NAMALWA (cell line): ENCODE results near the gene RIC3.

ENCODE experiments used
- DNase-seq: peaks from one replicate; pipeline ENCODE4 v3.0.0-alpha.2; 2015; ENCODE audit warnings: low spot score

Gene RIC3

GRCh38 chr11:8168485-8169257 is at the start of gene RIC3:
TSS of gene RIC3 (minus strand) at chr11:8169025. CDS start at chr11:8168989, 36 bp downstream.
- no peak for DNase-seq

- no peak for DNase-seq
These were observed 49.6 kb upstream of the RIC3 start for GRCh38 chr11:8218409-8218808.

- no peak for DNase-seq
These were observed 49.1 kb upstream of the RIC3 start for GRCh38 chr11:8217926-8218325.

GRCh38 chr11:8217136-8217535 is 48.3 kb upstream of the RIC3 start:
- DNase-seq: no peak

DNA sequence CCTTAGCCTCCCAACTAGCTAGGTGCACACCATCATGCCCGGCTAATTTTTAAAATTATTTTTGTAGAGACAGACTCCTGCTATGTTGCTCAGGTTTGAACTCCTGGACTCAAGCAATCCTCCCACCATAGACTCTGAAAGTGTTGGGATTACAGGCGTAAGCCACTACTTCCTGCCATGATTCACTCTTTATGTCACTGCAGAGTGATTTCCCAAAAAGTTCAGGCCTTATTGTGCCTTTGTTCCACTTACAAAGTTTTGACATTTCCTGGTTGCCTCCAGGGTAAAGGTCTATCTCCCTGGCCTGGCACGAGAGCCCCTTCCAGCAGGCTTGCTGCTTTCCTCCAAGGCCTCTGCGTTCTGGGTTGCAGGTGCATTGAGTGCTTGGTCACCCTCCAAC is 44.6 kb upstream of the RIC3 start:
- no peak for DNase-seq

DNA sequence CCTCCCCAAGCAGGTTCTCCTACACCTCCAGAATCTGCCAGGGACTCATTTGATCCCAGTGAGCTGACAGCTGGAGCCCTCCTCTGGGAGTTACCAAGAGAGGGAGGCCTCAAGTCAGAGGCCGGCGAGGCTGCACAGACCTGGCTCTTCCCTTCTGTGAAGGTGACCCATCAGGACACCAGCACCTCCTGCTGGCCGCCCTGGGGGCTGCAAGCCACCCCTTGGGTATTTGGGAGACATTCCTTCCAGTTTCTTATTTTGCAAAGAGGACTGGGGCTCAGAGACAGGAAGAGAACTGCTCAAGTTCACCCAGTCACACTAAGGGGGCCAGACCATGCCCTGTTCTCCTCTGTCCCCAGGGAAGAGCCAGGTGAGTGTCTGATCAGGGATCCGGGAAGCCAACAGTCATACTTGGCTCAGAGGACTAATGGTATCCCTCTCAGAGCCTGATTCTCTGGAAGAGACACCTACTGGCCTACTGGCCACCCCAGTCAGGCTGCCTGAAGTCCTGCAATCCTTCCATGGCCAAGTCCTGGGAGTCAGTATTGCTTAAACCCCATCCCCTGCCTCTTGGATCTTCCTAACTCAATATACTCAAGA is 40.5 kb upstream of the RIC3 start:
- DNase-seq: peak; percentile 26

GRCh38 chr11:8207080-8208000 is 38.5 kb upstream of the RIC3 start:
- no peak for DNase-seq

DNA sequence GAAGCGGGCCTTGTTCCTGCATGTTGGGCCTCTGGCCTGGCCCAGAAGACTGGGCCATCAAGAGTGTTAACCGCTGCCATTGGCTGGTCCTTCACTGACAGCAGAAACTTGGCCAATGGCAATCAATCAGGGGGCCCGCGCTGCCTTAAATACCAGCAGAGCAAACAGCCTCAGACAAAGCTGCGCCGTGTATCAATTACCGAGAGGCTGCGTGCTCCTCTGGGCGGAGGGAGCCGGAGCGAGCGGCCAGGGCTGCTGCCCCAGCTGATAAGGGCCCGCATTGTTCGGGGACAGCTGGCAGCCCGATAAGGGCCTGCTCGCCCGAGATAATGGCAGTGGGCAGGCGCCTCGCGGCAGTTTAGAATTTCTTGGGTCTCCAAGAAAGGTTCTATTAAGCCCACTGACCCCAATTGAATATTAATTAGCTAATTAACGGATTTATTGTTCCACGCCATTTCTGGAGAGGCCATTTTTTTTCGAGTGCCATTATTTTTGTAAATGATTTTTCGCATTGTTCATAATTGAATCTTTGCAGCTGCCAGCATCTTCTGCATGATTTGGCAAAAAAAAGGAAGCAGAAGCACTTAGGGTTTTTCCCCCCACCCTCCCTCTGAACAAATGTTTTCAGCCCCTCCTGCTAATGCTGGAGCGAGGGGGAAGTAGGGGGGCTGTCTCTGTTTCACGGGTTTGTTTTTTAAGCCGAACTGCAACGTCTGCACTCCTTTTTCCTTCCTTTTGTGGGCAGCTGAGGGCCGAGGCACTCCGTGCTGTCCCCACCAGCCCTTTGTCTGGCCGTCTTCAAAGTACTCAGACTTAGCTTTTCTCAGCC is 37.6 kb upstream of the RIC3 start:
- no peak for DNase-seq

DNA sequence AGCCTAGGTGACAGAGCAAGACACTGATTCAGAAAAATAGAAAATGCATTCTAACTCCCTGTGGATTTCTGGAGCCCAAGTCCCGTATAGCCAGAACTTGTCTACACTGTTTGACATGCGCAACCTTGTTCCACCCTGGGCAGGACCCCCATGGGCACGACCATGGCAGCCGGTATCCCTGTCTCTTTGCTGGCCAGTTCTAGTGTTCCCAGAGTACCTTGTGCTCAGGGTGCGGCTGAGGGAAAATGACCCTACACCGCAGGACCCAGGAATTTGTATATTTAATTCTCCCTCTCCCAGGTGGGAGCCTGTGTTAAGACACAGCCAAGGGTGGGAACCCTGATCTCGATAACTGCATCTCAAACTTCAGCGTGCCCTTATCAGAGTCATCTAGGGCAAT is 36.7 kb upstream of the RIC3 start:
- no peak for DNase-seq

GRCh38 chr11:8204596-8204995 is 35.8 kb upstream of the RIC3 start:
- no peak for DNase-seq

- DNase-seq: no peak
These were observed 35.2 kb upstream of the RIC3 start for GRCh38 chr11:8204025-8204424.

DNA sequence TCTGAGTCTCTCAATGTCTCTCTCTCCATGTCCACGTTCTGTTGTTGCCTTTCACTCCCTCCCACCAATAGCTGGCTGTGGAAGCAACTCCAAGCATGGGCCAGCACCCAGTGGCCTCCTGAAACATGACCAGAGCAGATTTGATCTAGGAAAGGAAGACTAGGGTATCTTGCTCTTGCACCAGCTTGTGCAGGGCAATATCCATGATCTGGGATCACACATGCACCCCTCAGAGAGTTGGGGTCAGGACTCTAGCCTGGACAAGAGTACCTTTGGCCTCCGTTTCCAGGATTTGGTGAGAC is 34.5 kb upstream of the RIC3 start:
- DNase-seq: no peak

GRCh38 chr11:8202516-8203413 is 33.9 kb upstream of the RIC3 start:
- no peak for DNase-seq

- DNase-seq: peak; percentile 30
These were observed 33.0 kb upstream of the RIC3 start for GRCh38 chr11:8201644-8202365.

- DNase-seq: no peak
These were observed 30.9 kb upstream of the RIC3 start for GRCh38 chr11:8199676-8200075.

DNA sequence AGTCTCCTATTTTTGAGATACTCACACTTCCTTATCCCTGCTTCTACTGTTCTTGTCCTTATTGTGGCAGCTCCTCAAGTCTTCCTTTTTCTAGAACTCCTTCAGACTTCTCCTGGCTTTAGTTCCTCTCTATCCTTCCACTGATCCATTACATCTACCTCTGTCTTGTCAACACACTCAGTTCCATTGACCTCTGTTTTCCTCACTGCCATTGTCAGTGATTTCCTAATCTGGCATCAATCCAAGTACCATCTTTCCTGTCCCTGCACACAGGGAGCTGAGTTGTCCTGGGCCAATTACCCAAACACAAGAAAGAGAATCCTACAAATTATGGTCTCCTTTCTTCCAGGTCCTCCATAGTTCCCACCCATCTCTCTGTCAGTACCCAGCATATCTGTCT is 27.9 kb upstream of the RIC3 start:
- no peak for DNase-seq

DNA sequence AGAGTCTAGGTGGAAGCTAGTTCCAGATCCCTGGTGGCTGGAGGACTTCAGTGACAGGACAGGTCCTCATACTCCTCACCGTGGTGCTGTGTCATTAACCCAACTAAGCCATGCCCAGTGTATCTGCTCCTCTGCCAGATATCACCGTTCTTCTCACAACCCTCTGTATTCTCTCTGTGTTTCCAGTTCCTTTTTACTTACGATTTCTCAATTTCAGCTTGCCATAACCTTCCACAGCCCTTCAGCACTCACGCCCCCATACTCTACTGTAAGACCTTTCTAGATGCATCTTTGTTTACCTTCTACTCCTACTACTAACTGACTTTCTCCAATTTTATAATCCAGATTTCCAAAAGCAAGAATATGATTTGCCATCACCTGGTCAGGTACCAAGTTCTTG is 26.1 kb upstream of the RIC3 start:
- DNase-seq: no peak

GRCh38 chr11:8192896-8193209 is 24.0 kb upstream of the RIC3 start:
- DNase-seq: no peak

GRCh38 chr11:8192016-8192895 is 23.4 kb upstream of the RIC3 start:
- peak; percentile 65 for DNase-seq

DNA sequence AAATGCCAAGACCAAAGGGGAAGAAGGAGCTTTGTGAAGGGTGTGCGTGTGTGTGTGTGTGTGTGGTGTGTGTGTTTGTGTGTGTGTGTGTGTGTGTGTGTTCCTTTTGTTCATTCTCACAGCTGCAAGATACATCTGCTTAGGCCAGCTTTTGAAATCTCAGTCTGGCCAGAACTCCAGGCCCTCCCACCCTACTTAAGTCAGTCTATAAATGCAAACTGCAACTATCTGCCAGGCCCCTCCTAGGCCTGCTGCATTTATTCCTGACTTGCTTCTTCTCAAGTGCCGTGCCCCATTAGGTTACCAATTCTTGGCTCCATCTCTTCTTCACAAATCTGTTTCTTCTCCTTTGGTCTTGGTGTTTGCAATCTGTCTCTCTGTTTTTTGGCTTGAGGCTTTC is 21.6 kb upstream of the RIC3 start:
- DNase-seq: no peak
